T-helper 22 cell (primary cell): ENCODE data around the gene RSPH6A.
"Not testable (repeated sequence)": the region's sequence is repeated elsewhere in the genome, so short reads cannot be mapped to it uniquely, and the experiment has no call there.

Experiments
- DNase-seq: peaks from one replicate; pipeline ENCODE4 v3.0.0-alpha.2; 2020; ENCODE audit warnings: low read depth

The RSPH6A gene

GRCh38 chr19:45764945-45765701, 50.0 kb downstream of the RSPH6A start:
- DNase-seq: no peak

DNA sequence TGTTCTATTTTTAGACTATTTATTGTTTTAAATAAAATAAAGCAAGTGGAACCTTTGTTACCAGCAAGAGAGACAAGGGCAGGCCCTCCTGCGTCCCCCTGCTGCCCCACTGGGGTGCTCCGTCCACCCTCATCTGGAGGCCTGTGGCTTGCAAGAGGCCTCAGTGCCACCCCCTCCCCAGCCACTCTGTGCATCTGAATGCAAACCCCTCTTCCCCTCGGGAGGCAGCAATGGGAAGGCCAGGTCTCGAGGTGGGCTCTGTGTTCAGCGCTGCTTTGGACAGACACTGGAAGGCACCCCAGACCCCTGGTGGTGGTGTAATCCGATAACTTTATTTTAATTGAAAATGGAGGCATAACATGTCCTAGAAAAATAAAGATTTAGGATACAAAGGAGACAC, 50.6 kb downstream of the RSPH6A start:
- no peak for DNase-seq

GRCh38 chr19:45763691-45764294, 51.3 kb downstream of the RSPH6A start:
- no peak for DNase-seq

GRCh38 chr19:45762870-45763631, 52.1 kb downstream of the RSPH6A start:
- no peak for DNase-seq

DNA sequence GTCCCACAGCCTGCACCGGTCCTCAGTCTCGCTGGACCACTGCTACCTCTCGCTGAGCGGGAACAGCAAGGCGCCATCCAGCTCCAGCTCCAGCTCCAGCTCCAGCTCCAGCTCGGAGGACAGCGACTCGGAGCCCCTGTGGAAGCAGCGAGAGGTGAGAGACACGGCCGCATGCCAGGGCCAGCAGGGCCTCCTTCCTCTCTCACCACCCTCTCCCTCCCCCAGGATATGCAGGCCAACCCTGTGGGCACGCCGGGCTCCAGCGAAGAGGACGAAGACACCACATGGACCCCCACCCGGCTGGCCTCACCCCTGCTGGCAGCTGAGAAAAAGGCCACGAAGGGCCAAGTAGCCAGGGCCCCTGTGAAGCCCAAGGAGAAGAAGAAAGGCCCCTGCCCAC, 53.4 kb downstream of the RSPH6A start:
- DNase-seq: no peak

DNA sequence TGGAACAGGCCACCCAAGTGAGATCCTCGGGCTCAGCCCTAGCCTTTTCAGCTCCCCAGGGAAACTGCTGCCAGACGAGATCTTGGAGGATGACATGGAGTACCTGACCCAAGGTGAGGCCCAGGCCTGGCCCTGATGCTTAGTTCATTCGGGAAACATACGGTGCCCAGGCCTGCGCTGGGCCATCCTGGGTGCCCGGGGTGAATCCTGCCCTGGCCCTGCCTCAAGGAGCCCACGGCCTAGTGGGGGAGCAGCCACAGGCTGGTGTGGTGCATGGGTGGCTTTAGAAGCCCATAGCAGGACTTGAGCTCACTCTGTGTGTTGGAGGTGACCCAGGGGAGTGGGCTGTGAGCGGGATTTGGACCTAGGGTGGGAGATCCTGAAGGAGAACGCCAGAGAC, 56.2 kb downstream of the RSPH6A start:
- no peak for DNase-seq

- no peak for DNase-seq
Observed at GRCh38 chr19:45757695-45758094, 57.4 kb downstream of the RSPH6A start.

- DNase-seq: no peak
Observed at GRCh38 chr19:45754323-45754722, 60.8 kb downstream of the RSPH6A start.

DNA sequence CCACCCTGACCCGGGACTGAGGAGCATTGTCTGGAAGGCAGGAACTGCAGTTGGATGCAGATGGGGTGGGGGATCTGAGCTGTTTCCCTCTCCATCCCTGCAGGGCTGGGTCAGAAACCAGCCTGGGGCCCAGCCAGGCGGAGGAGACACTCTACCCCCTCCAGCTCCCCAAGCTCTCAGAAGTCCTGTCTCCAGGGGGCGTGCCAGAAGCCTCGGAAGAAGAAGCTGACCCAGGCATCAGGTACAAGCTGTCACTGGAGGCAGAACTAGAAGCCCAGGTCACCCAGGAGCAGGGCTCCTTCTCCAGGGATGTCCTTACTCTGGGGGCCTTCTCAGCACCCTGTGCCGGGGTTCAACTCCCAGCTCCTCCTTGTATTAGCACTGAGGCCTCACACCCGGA, 61.6 kb downstream of the RSPH6A start:
- DNase-seq: no peak

GRCh38 chr19:45752639-45753038, 62.5 kb downstream of the RSPH6A start:
- DNase-seq: no peak

DNA sequence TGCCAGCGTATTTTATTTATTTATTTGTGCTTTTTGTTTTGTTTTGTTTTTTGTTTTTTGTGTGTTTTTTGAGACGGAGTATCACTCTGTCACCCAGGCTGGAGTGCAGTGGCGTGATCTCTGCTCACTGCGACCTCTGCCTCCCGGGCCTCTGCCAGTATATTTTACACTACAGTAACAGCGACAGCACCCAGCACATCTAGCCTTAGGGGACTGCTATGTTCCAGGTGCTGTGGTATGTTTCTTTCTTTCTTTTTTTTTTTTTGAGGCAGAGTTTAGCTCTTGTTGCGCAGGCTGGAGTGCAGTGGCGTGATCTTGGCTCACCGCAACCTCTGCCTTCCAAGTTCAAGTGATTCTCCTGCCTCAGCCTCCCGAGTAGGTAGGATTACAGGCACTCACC, 63.6 kb downstream of the RSPH6A start:
- not testable (repeated sequence) for DNase-seq

GRCh38 chr19:45747513-45747912, 67.6 kb downstream of the RSPH6A start:
- DNase-seq: no peak

DNA sequence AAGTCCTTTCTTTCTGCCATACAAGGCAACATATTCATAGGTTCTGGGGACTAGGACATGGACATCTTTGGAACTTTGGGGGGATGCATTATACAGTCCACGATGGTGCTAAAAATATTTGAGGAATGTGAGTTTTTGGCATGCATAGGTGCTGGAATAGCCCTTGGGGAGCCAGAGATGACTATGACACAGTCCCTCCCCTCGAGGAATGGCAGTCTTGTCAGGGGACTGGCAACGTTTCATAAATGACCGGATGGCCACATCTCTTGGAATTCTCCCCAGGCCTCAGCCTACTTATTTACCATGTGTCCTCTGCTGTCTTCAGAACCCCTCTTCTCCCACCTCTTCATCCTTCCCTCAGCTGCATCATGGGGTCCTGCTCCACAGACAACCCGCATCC, 68.2 kb downstream of the RSPH6A start:
- no peak for DNase-seq
